Inferior parietal cortex (tissue), 1 donor: ENCODE data around the gene SLC39A13.

ENCODE experiments used
- DNase-seq: peaks from one replicate; pipeline ENCODE4 v3.0.0-alpha.2; 2016; ENCODE audit errors: extremely low spot score

SLC39A13 gene

DNA sequence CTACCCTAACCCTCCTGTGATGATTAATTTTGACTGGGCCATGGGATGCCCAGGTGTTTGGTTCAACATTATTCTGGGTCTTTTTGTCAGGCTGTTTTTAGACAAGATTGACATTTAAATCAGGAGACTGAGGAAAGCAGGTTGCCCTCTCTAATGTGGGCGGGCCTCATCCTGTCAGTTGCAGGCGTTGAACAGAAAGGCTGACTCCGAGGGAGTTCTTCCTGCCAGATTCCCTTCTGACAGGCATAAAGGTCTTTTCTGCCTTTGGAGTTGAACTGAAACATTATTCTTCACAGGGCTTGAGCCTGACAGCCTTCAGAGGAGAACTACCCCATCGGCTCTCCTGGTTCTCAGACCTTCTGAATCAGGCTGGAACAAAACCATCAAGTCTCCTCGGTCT lies 22.1 kb downstream of the SLC39A13 start:
- no peak for DNase-seq

DNA sequence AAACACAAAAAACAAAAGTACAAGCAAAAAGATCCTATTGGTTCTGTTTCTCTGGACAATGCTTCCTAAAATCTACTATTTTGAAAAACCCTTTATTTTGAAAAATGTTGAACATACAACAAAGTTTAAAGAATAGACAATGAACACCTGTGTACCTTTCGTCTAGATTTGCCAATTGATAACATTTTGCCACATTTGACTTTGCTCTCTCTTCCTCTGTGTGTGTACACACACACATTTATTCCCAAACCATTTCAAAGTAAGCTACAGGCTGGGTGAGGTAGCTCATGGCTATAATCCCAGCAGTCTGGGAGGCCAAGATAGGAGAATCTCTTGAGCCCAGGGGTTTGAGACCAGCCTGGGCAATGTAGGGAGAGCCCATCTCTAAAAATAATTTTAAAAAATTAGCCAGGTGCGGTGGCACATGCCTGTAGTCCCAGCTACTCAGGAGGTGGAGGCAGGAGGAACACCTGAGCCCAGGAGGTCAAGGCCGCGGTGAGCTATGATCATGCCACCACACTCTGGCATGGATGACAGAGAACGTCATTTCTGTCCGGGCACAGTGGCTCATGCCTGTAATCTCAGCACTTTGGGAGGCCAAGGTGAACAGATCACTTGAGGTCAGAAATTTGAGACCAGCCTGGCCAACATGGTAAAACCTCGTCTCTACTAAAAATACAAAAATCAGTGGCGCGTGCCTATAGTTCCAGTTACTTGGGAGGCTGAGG lies 23.1 kb downstream of the SLC39A13 start:
- DNase-seq: no peak

- DNase-seq: no peak
These were observed 24.8 kb downstream of the SLC39A13 start for GRCh38 chr11:47433157-47433556.

DNA sequence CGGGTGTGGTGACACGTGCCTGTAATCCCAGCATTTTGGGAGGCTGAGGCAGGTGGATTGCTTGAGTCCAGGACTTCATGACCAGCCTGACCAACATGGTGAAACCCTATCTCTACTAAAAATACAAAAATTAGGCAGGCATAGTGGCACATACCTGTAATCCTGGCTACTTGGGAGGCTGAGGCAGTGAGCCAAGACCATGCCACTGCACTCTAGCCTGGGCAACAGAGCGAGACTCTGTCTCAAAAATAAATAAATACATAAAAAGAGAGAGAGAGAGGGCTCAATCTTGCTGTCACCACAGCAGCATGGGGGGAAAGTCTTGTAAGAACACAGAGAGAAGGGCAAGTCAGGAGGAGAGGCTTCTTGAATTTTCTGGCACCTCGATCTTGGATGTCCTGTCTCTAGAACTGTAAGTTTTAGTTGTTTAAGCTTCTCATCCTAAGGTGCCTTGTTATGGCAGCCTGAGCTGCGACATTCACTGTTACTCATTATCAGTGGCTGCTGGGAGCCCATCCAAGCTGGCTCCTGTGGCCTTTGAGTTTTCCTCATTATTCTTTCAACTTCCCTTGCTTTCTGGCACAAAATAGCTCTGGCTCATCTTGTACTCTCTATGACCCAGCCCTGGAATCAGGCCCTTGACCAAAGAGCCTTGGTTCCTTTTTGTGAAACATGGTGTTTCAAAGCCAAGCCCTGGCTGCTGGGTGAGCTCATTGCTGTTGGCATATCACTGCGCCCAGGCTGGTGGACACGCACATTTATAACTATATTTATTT lies 25.8 kb downstream of the SLC39A13 start:
- DNase-seq: no peak

DNA sequence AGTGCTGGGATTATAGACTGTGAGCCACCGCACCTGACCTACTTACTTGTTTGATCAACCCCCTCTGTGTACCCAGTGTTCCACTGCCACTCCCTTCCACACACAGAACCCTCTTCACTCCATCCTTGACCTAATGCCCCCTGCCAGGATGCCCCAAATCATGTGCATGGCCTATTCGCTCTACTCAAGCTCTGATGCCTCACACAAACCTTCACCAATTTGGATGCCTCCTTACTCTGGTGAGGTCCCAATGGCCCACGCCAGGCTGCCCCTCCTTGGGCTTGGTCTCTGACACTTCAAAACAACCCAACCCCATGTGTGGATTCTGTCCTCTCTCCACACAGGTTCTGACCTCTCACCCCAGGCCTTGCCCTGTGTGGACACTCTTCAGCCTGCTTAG lies 27.3 kb downstream of the SLC39A13 start:
- DNase-seq: no peak

DNA sequence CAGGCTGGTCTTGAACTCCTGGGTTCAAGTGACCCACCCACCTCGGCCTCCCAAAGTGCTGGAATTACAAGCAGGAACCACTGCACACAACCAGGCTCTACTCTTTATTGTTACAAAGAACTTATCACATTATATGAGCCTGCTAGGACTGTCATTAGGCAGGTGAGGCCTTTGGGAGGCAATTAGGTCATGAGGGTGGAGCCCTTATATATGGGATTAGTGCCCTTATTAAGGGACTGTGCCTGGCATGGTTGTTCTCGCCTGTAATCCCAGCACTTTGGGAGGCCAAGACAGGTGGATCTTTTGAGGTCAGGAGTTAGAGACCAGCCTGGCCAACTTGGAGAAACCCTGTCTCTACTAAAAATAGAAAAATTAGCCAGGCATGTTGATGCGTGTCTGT lies 28.3 kb downstream of the SLC39A13 start:
- DNase-seq: no peak

DNA sequence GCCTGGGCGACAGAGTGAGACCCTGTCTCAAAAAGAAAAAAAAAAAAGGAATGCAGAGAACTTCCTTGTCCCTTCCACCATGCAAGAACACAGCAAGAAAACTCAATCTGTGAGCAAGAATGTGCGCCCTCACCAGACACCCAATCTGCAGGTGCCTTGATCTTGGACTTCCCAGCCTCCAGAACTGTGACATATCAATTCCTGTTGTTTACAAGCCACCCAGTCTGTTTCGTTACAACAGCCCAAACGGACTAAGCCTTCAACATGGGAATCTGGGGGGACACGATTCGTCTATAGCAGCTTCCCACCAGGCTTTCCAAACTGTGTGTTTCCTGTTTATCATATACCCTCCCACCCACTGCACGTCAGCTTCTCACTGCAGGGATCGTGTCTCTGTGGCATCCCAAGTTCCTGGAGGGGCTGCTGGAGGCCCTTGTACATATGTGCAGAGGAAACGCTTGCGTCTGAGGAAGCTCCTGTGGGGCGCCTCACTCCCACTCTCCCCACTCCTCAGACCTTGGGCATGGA lies 28.9 kb downstream of the SLC39A13 start:
- DNase-seq: no peak

- DNase-seq: no peak
These were observed 29.5 kb downstream of the SLC39A13 start for GRCh38 chr11:47437746-47438418.

- DNase-seq: no peak
These were observed 30.3 kb downstream of the SLC39A13 start for GRCh38 chr11:47438721-47439120.

DNA sequence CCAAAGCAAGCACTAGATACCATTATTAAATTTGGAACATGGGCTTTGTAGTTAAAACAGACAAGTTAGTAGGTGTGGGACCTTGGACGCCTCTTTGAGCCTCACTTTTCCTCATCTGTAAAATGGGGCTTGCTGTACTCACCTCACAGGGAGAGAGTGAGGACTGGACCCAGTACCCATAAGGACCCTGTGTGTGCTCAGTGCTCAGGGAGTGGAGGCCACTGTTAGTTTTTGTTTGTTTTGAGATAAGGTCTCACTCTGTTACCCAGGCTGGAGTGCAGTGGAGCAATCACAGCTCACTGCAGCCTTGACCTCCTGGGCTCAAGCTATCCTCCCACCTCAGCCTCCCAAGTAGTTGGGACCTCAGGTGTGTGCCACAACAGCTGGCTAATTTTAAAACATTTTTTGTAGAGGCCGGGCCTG lies 31.7 kb downstream of the SLC39A13 start:
- DNase-seq: no peak

- no peak for DNase-seq
These were observed 33.0 kb downstream of the SLC39A13 start for GRCh38 chr11:47441421-47441820.

GRCh38 chr11:47442514-47442913 lies 34.1 kb downstream of the SLC39A13 start:
- DNase-seq: no peak

GRCh38 chr11:47443028-47443700 lies 34.8 kb downstream of the SLC39A13 start:
- DNase-seq: no peak

GRCh38 chr11:47443817-47444216 lies 35.4 kb downstream of the SLC39A13 start:
- no peak for DNase-seq

GRCh38 chr11:47445840-47446239 lies 37.5 kb downstream of the SLC39A13 start:
- no peak for DNase-seq

GRCh38 chr11:47446833-47447232 lies 38.4 kb downstream of the SLC39A13 start:
- DNase-seq: no peak

DNA sequence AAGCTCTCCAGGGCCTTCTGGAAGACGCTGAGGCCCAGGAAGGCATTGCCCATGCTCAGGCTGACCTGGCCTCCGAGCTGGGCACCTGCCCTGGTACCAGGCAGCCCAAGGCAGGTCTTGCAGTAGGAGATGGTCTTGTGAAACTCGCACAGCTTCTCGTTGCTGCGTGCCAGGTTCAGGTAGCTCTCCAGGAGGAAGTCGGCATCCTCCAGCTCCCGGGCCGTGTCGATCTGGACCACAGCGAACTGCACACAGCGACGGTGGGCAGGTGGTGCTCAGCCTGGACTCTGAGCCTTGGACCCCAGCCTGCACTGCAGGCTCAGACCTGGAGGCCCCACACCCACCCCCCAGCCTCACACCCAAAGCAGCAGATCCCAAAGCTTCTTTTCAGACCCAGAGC lies 39.5 kb downstream of the SLC39A13 start:
- no peak for DNase-seq

DNA sequence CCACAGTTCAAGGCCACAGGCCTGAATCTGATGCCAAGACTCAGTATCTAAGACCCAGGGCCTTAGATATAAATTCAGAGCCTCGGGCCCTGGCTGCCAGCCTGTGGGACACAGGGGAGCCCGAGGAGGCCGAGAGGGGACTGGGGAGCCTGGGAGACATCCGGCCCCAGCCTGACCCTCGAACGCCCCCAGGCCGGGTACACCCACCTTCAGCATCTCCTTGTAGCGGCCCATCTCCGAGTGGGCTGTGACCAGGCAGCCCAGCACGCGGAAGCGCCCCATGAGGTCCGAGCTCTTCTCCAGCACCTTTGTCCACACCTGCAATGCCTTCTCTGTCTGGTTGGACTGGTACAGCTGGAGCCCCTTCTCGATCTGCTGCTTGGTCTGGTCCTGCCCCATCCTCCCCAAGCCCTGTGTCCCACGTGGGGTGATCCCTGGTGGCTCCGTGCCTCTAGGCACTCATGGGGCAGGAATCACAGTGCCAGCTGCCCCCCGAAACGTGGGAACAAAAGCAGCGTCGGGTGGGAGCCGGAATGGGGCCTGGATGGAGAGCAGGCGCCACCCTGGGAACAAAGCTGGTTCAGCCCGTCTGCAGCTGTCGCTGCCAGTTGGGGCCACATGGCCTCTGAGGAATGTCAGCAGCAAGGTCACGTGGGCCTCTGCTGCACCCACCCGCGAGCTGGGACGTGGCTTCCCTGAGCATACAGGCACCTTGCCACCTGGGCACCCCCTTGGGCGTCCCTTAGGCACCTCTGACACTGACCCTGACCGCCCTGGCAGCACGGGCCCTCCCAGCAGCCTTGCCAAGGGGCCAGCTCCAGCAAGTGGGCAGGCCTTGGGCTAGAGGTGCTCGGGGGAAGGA lies 40.4 kb downstream of the SLC39A13 start, which contains the start of gene RAPSN:
Gene RAPSN, minus strand, starts transcription at position 571 of the 862 bp plus-strand sequence. Its CDS starts 172 bp downstream, at position 399.
- no peak for DNase-seq

- DNase-seq: no peak
These were observed 41.2 kb downstream of the SLC39A13 start for GRCh38 chr11:47449541-47449940.

GRCh38 chr11:47451436-47451835 lies 43.0 kb downstream of the SLC39A13 start:
- no peak for DNase-seq

GRCh38 chr11:47451990-47452389 lies 43.6 kb downstream of the SLC39A13 start:
- no peak for DNase-seq
